ENCODE results near the gene IPMK. TPM values are rescaled to one million over a fixed set of nuclear protein-coding genes. Genes with fewer than 3 reads are reported as not detected.

Gene IPMK
- 7.0 TPM for total RNA-seq

GRCh38 chr10:58267713-58268453, at the start of gene IPMK:
Gene IPMK, minus strand, starts transcription at chr10:58267894. Its CDS starts 283 bp downstream, at chr10:58267611.

GRCh38 chr10:58268946-58269781, 1.5 kb upstream of the IPMK start, which contains the start of gene CISD1:
Gene CISD1, plus strand, starts transcription at chr10:58269162. Its CDS starts 112 bp downstream, at chr10:58269274.

Other genes starting within 250 kb of the IPMK start
- 22.5 TPM for gene CISD1, start 1.3 kb upstream of the IPMK start, total RNA-seq
- 17.9 TPM for gene UBE2D1, start 67.1 kb upstream of the IPMK start, total RNA-seq
- gene TFAM, start 117.5 kb upstream of the IPMK start, total RNA-seq: 26.9 TPM
- gene BICC1, start 245.0 kb upstream of the IPMK start, total RNA-seq: 70.7 TPM

Measured in metanephros (tissue), 1 donor.